ENCODE results near the gene ADRB1.

ADRB1 gene

DNA sequence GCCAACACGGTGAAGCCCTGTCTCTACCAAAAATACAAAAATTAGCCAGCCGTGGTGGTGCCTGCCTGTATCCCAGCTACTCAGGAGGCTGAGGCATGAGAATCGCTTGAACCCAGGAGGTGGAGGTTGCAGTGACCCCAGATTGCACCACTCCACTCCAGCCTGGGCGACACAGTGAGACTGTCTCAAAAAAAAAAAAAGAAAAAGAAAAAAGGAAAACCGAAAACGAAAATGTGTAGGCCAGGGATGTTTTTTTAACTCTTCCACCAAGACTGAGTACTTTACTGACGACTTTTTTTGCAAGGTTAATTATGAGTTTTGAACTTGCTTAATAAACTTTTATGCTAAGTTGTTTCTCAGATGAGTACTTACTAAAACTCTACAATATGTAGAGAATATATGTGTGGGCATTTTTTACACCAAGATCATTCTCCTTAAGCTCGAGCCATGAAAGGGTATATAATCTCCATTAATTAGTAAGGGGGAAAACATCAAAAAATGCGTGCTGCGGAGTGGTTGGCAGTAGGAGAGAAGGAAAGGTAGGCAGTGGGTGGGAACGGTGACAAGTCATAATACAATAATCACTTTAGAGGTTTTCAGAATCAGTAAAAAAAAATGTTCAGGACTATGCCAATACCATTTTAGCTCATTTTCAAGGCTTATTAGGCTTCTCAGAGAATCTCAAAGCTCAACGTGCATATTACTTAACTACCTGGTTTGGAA, 8.6 kb upstream of the ADRB1 start:
- no peak overlapping the region for H3K4me3 Mint-ChIP-seq
- no peaks in the 10 kb centered on the region for H3K36me3 Mint-ChIP-seq (ENCODE audit: low read depth)
- H3K9me3 Mint-ChIP-seq, result peaks cover 5% of the 10 kb centered on the region
- TF ChIP-seq, protein P1, sequence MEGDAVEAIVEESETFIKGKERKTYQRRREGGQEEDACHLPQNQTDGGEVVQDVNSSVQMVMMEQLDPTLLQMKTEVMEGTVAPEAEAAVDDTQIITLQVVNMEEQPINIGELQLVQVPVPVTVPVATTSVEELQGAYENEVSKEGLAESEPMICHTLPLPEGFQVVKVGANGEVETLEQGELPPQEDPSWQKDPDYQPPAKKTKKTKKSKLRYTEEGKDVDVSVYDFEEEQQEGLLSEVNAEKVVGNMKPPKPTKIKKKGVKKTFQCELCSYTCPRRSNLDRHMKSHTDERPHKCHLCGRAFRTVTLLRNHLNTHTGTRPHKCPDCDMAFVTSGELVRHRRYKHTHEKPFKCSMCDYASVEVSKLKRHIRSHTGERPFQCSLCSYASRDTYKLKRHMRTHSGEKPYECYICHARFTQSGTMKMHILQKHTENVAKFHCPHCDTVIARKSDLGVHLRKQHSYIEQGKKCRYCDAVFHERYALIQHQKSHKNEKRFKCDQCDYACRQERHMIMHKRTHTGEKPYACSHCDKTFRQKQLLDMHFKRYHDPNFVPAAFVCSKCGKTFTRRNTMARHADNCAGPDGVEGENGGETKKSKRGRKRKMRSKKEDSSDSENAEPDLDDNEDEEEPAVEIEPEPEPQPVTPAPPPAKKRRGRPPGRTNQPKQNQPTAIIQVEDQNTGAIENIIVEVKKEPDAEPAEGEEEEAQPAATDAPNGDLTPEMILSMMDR (IDR thresholded peaks at IDR 0.05; ENCODE audit: unreplicated experiment in 3 of 3), result no peak
- H3K27me3 Mint-ChIP-seq (ENCODE audit: low read depth), result peaks cover 63% of the 10 kb centered on the region
- H3K4me1 Mint-ChIP-seq, result no peaks in the 10 kb centered on the region
- no peak overlapping the region for H3K27ac Mint-ChIP-seq

DNA sequence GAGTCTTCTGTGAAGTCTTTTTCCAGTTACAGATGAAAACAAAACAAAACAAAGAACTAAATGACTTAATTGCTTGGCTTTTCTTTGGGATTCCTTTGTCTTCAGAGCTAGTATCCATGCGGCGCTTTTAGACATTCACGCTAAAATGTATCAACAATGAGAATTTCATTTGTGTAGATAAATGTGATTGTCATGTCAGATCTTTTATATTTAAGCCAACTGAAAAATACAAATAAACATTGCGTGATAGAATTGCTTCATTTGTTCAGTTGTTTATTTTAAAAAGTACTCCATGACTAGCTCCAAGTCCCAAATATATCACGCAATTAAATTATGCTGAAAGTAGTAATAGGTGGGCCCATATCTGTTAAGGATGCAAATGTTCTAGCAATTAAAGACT, 7.9 kb upstream of the ADRB1 start:
- peaks cover 69% of the 10 kb centered on the region for H3K27me3 Mint-ChIP-seq (ENCODE audit: low read depth)
- no peaks in the 10 kb centered on the region for H3K36me3 Mint-ChIP-seq (ENCODE audit: low read depth)
- H3K4me3 Mint-ChIP-seq, result no peak overlapping the region
- no peak overlapping the region for H3K27ac Mint-ChIP-seq
- peaks cover 5% of the 10 kb centered on the region for H3K9me3 Mint-ChIP-seq
- no peaks in the 10 kb centered on the region for H3K4me1 Mint-ChIP-seq
- TF ChIP-seq, protein P1 (IDR thresholded peaks at IDR 0.05; ENCODE audit: unreplicated experiment in 3 of 3), result no peak

DNA sequence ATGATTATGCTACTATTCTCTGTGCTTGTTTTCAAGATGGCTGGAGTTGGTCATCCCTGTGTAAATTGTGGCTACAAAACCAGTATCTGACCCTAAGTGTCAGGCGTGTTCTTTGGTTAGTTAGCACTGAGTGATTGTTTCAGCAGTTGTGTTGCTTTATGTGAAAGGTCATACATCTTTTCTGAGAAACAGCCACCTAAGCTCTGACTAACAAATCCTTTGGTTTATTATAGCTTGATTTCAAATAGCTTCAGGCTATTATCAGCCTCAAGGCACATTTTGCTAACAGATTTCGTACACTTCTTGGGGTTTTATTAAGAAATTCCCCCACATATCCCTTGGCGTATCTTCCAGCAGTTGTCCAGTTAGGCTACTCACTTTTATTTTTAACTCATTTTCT, 4.8 kb upstream of the ADRB1 start:
- H3K27ac Mint-ChIP-seq, result no peak overlapping the region
- TF ChIP-seq, protein P1 (IDR thresholded peaks at IDR 0.05; ENCODE audit: unreplicated experiment in 3 of 3), result no peak
- H3K4me3 Mint-ChIP-seq, result no peak overlapping the region
- peaks cover 7% of the 10 kb centered on the region for H3K9me3 Mint-ChIP-seq
- no peaks in the 10 kb centered on the region for H3K36me3 Mint-ChIP-seq (ENCODE audit: low read depth)
- H3K27me3 Mint-ChIP-seq (ENCODE audit: low read depth), result peaks cover 72% of the 10 kb centered on the region
- H3K4me1 Mint-ChIP-seq, result no peaks in the 10 kb centered on the region

DNA sequence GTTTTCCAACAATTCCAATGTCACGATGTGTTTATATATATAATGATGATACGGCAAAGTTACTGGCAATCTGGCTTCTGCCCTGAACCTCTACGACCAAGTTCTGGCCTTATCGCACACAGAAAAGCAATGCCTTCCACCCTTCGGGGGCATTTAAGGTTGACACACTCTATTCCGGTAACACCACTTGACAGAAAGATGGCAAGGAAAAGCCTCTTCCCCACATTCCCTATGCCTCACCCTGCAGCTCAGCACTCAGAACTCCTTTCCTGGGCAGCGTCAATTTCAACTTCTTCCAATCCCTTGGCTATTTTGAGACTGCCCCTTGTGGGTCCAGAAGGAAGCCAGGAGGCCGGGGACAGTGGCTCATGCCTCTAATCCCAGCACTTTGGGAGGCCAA, 2.5 kb upstream of the ADRB1 start:
- TF ChIP-seq, protein P1 (IDR thresholded peaks at IDR 0.05; ENCODE audit: unreplicated experiment in 3 of 3), result no peak
- Mint-ChIP-seq H3K9me3 (peaks cover 4% of the 10 kb centered on the region), H3K27me3 (ENCODE audit: low read depth) (peaks cover 87% of the 10 kb centered on the region), H3K4me3 (no peak overlapping the region), H3K27ac (no peak overlapping the region), H3K4me1 (peaks cover 4% of the 10 kb centered on the region), H3K36me3 (ENCODE audit: low read depth) (no peaks in the 10 kb centered on the region)

DNA sequence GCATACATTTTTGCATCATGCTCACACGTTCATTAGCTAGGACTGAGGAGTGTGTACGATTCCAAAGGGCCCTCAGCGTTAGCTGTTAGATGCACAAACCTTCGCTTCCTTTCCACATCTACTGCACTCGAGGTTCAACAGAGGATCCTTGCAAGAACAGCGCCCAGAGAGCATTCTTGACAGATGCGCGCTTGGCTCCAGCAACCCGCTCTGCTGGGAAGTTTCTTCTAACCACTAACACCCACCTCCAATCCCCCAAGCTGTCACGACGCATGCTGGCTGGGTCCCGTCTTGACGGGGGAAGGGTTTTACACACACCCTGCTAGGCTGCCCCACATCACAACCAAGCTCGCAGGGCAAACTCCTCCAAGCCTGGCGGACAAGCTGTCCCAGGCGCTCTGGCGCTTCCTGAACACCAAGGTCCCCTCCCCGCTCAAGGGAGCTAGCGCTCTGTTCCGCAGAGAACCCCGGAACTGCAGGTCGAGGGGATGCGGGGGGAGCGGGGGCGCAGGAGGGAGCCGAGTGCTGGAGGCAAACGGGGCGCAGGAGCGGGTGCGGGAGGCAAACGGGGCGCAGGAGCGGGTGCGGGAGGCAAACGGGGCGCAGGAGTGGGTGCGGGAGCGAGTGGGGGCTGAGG, 653 bp upstream of the ADRB1 start:
- H3K27ac Mint-ChIP-seq, result no peak overlapping the region
- peaks cover 4% of the 10 kb centered on the region for H3K9me3 Mint-ChIP-seq
- no peaks in the 10 kb centered on the region for H3K36me3 Mint-ChIP-seq (ENCODE audit: low read depth)
- peaks cover 96% of the 10 kb centered on the region for H3K27me3 Mint-ChIP-seq (ENCODE audit: low read depth)
- TF ChIP-seq, protein P1 (IDR thresholded peaks at IDR 0.05; ENCODE audit: unreplicated experiment in 3 of 3), result no peak
- H3K4me1 Mint-ChIP-seq, result peaks cover 4% of the 10 kb centered on the region
- H3K4me3 Mint-ChIP-seq, result peak overlapping the region; percentile 64 to 70 (median 67)
